ENCODE data around the gene FRMPD4. TPM values are rescaled to one million over a fixed set of nuclear protein-coding genes. Genes with fewer than 3 reads are reported as not detected.

Gene FRMPD4
- total and polyA plus RNA-seq, 2 of the 13 experiments (the other 11 are each of a cell fraction or from before 2014, with no cell fraction given): not detected

DNA sequence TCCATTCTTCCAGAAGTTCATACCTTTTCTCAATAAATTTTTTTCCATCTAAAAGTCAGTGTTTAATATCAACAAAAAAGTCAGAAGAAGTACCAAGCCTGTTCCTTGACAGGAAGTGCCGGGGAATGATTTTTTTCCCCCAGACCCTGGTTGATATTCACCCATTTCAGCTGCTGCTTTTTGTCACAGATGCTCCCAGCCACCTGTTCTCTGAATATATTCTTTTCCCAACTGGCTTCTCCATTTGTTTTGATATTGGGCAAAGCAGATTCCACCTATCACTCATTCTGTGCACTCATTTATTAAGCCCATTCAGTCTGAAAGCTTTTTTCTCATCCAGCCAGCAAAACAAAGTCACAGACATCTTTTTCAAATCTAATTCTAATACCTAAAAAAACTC lies 139.9 kb downstream of the FRMPD4 start:
- POLR2A ChIA-PET: no interaction called here
- 0% methylated on average over 1 of the region's 1 CpG for WGBS (ENCODE audit: low lambda C conversion rate)
- CTCF ChIA-PET (ENCODE audit: low intra/inter-chr PET ratio, low total read pairs): no interaction called here

More for the DNA sequence above, 139.9 kb downstream of the FRMPD4 start:
- intact Hi-C loops (cut with micrococcal nuclease; ENCODE audit: unreplicated experiment) (no loop called here), in situ Hi-C loops (cut with HindIII; ENCODE audit: extremely low pct_ligation_motif_present, low pct_unique_long_range_greater_than_20kb) (no loop called here)
- H4K20me1 ChIP-seq (ENCODE audit: insufficient read depth, low read length): no peaks in the 10 kb centered on the region
- no peak overlapping the region for H3K27ac ChIP-seq (ENCODE audit: extremely low read length, insufficient read depth, low read length)
- no peak overlapping the region for H3K9ac ChIP-seq (ENCODE audit: insufficient read depth, low read depth, low read length)
- H3K27me3 ChIP-seq (ENCODE audit: control insufficient read depth in 1 of 2, insufficient read depth in 2 of 2, low read length in 2 of 2): no peaks in the 10 kb centered on the region
- no peaks in the 10 kb centered on the region for H3K9me3 ChIP-seq (ENCODE audit: low read length)
- TF ChIP-seq BRCA1 (CRISPR knock-in tag; IDR thresholded peaks at IDR 0.05): no peak
- no peak for TF ChIP-seq ERF (CRISPR knock-in tag; IDR thresholded peaks at IDR 0.05)
- TF ChIP-seq, protein P1, sequence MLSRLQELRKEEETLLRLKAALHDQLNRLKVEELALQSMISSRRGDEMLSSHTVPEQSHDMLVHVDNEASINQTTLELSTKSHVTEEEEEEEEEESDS (CRISPR knock-in tag; IDR thresholded peaks at IDR 0.05; ENCODE audit: borderline replicate concordance): no peak
- no peak for TF ChIP-seq NRL (CRISPR knock-in tag; IDR thresholded peaks at IDR 0.05; ENCODE audit: borderline replicate concordance)
- TF ChIP-seq, protein P2, sequence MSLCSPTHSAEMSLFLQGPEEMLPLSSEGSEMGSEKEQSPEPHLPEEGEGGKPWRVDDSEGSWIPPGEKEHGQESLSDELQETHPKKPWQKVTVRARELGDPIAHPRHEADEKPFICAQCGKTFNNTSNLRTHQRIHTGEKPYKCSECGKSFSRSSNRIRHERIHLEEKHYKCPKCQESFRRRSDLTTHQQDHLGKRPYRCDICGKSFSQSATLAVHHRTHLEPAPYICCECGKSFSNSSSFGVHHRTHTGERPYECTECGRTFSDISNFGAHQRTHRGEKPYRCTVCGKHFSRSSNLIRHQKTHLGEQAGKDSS (CRISPR knock-in tag; IDR thresholded peaks at IDR 0.05; ENCODE audit: borderline replicate concordance, low read depth): no peak
- TF ChIP-seq ZNF737 (CRISPR knock-in tag; IDR thresholded peaks at IDR 0.05; ENCODE audit: borderline replicate concordance): no peak
- TF ChIP-seq AHR (CRISPR knock-in tag; IDR thresholded peaks at IDR 0.05): no peak
- no peak for TF ChIP-seq MEIS2 (CRISPR knock-in tag; IDR thresholded peaks at IDR 0.05)
- TF ChIP-seq, protein P3, sequence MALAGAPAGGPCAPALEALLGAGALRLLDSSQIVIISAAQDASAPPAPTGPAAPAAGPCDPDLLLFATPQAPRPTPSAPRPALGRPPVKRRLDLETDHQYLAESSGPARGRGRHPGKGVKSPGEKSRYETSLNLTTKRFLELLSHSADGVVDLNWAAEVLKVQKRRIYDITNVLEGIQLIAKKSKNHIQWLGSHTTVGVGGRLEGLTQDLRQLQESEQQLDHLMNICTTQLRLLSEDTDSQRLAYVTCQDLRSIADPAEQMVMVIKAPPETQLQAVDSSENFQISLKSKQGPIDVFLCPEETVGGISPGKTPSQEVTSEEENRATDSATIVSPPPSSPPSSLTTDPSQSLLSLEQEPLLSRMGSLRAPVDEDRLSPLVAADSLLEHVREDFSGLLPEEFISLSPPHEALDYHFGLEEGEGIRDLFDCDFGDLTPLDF (CRISPR knock-in tag; IDR thresholded peaks at IDR 0.05): no peak
- no peak for TF ChIP-seq ZNF382 (CRISPR knock-in tag; IDR thresholded peaks at IDR 0.05; ENCODE audit: borderline replicate concordance)
- TF ChIP-seq CBX2 (IDR thresholded peaks at IDR 0.05; ENCODE audit: low read depth, low read length): no peak
- TF ChIP-seq CBX2 (CRISPR knock-in tag; IDR thresholded peaks at IDR 0.05; ENCODE audit: low read depth): no peak
- TF ChIP-seq NCOA1 (CRISPR knock-in tag; IDR thresholded peaks at IDR 0.05): no peak
- TF ChIP-seq AGO2 (optimal IDR thresholded peaks at IDR 0.05; ENCODE audit: low read depth, low read length): no peak
- no peak for TF ChIP-seq PAWR (CRISPR knock-in tag; IDR thresholded peaks at IDR 0.05; ENCODE audit: borderline replicate concordance)
- no peak for TF ChIP-seq ZBED4 (CRISPR knock-in tag; IDR thresholded peaks at IDR 0.05; ENCODE audit: borderline replicate concordance)
- no TSS peak for BruUV-seq (replicated peaks)
- no peak overlapping the region for H3K4me3 ChIP-seq (replicated peaks in 1 of 3; ENCODE audit: insufficient read depth in 1 of 3, low read depth in 2 of 3, low read length in 3 of 3)
- H3K4me2 ChIP-seq (ENCODE audit: low read depth, low read length): no peak overlapping the region
- no peaks in the 10 kb centered on the region for H3K79me2 ChIP-seq (ENCODE audit: insufficient read depth, low read length)
- H2AFZ ChIP-seq (ENCODE audit: low read length): no peak overlapping the region
- ATAC-seq (no peak), FAIRE-seq (no peak), DNase-seq (ENCODE audit: low spot score) (no peak)
- no peaks in the 10 kb centered on the region for H3K36me3 ChIP-seq (replicated peaks in 1 of 2; ENCODE audit: control insufficient read depth in 1 of 2, insufficient read depth in 2 of 2, low read length in 2 of 2)
- H3K4me1 ChIP-seq (ENCODE audit: insufficient read depth, low read length): no peaks in the 10 kb centered on the region

Data from HepG2 (cell line).